Measurements from ENCODE around the gene ITPR2.
"Not testable (repeated sequence)": the region's sequence is repeated elsewhere in the genome, so short reads cannot be mapped to it uniquely, and the experiment has no call there.

The ITPR2 gene

GRCh38 chr12:26760657-26761293, 72.2 kb downstream of the ITPR2 start:
- no peak overlapping the region for H3K27ac ChIP-seq (ENCODE audit: low read length)
- H3K9ac ChIP-seq (ENCODE audit: low read length), result no peak overlapping the region
- peaks cover 35% of the 10 kb centered on the region for H3K9me3 ChIP-seq (ENCODE audit: insufficient read depth, low read length)
- TF ChIP-seq CTCF (IDR thresholded peaks at IDR 0.05; ENCODE audit: low read depth, low read length) (no peak), EZH2phosphoT487 (IDR thresholded peaks at IDR 0.05; ENCODE audit: low read depth) (no peak)
- H2AFZ ChIP-seq (ENCODE audit: low read depth, low read length), result no peak overlapping the region
- H3K27me3 ChIP-seq (ENCODE audit: low read depth, low read length), result no peaks in the 10 kb centered on the region
- no peaks in the 10 kb centered on the region for H4K20me1 ChIP-seq (ENCODE audit: insufficient read depth, low read length)
- H3K4me1 ChIP-seq (ENCODE audit: low read length), result no peaks in the 10 kb centered on the region
- no peak overlapping the region for H3K4me3 ChIP-seq (ENCODE audit: low read length)
- H3K4me2 ChIP-seq (ENCODE audit: low read length), result no peak overlapping the region
- H3K36me3 ChIP-seq (replicated peaks; ENCODE audit: low read depth, low read length), result peaks cover 79% of the 10 kb centered on the region
- peaks cover 51% of the 10 kb centered on the region for H3K79me2 ChIP-seq (ENCODE audit: low read length)

GRCh38 chr12:26755362-26755761, 77.6 kb downstream of the ITPR2 start:
- H3K4me2 ChIP-seq (ENCODE audit: low read length); H2AFZ ChIP-seq (ENCODE audit: low read depth, low read length); H3K27ac ChIP-seq (ENCODE audit: low read length); H3K27me3 ChIP-seq (ENCODE audit: low read depth, low read length); H4K20me1 ChIP-seq (ENCODE audit: insufficient read depth, low read length); H3K9ac ChIP-seq (ENCODE audit: low read length); H3K4me3 ChIP-seq (ENCODE audit: low read length): not testable (repeated sequence)
- Histone ChIP-seq H3K79me2 (ENCODE audit: low read length) (peaks cover 43% of the 10 kb centered on the region), H3K36me3 (replicated peaks; ENCODE audit: low read depth, low read length) (peaks cover 53% of the 10 kb centered on the region), H3K9me3 (ENCODE audit: insufficient read depth, low read length) (peaks cover 28% of the 10 kb centered on the region; the same call in 1 of the 2 replicates), H3K4me1 (ENCODE audit: low read length) (peaks cover 23% of the 10 kb centered on the region)

- no peaks in the 10 kb centered on the region for H3K27me3 ChIP-seq (ENCODE audit: low read depth, low read length)
- peaks cover 33% of the 10 kb centered on the region for H3K4me1 ChIP-seq (ENCODE audit: low read length)
- no peak overlapping the region for H2AFZ ChIP-seq (ENCODE audit: low read depth, low read length)
- H3K79me2 ChIP-seq (ENCODE audit: low read length), result peaks cover 36% of the 10 kb centered on the region
- no peak overlapping the region for H3K4me3 ChIP-seq (ENCODE audit: low read length)
- no peaks in the 10 kb centered on the region for H4K20me1 ChIP-seq (ENCODE audit: insufficient read depth, low read length)
- H3K9ac ChIP-seq (ENCODE audit: low read length), result no peak overlapping the region
- H3K36me3 ChIP-seq (replicated peaks; ENCODE audit: low read depth, low read length), result peaks cover 41% of the 10 kb centered on the region
- H3K4me2 ChIP-seq (ENCODE audit: low read length), result no peak overlapping the region
- TF ChIP-seq EZH2phosphoT487 (IDR thresholded peaks at IDR 0.05; ENCODE audit: low read depth), result no peak
- TF ChIP-seq CTCF (IDR thresholded peaks at IDR 0.05; ENCODE audit: low read depth, low read length), result no peak
- H3K9me3 ChIP-seq (ENCODE audit: insufficient read depth, low read length), result peaks cover 23% of the 10 kb centered on the region; the same call in 1 of the 2 replicates
- H3K27ac ChIP-seq (ENCODE audit: low read length), result no peak overlapping the region
These were observed 78.8 kb downstream of the ITPR2 start for GRCh38 chr12:26754148-26754547.

GRCh38 chr12:26751179-26751578, 81.8 kb downstream of the ITPR2 start:
- TF ChIP-seq EZH2phosphoT487 (IDR thresholded peaks at IDR 0.05; ENCODE audit: low read depth) (no peak), CTCF (IDR thresholded peaks at IDR 0.05; ENCODE audit: low read depth, low read length) (no peak)
- peak overlapping the region; percentile 95 for H3K27ac ChIP-seq (ENCODE audit: low read length)
- no peak overlapping the region for H2AFZ ChIP-seq (ENCODE audit: low read depth, low read length)
- peak overlapping the region; percentile 82 for H3K4me2 ChIP-seq (ENCODE audit: low read length)
- H4K20me1 ChIP-seq (ENCODE audit: insufficient read depth, low read length), result no peaks in the 10 kb centered on the region
- H3K27me3 ChIP-seq (ENCODE audit: low read depth, low read length), result no peaks in the 10 kb centered on the region
- H3K4me3 ChIP-seq (ENCODE audit: low read length), result peak overlapping the region; percentile 63
- H3K9me3 ChIP-seq (ENCODE audit: insufficient read depth, low read length), result peaks cover 16% of the 10 kb centered on the region; the same call in 1 of the 2 replicates
- H3K9ac ChIP-seq (ENCODE audit: low read length), result peak overlapping the region; percentile 79
- peaks cover 21% of the 10 kb centered on the region for H3K36me3 ChIP-seq (replicated peaks; ENCODE audit: low read depth, low read length)
- peaks cover 61% of the 10 kb centered on the region for H3K4me1 ChIP-seq (ENCODE audit: low read length)
- peaks cover 51% of the 10 kb centered on the region for H3K79me2 ChIP-seq (ENCODE audit: low read length)

All from OCI-LY3 (cell line).